ENCODE data around the gene MYCT1. TPM values are rescaled to one million over a fixed set of nuclear protein-coding genes. Genes with fewer than 3 reads are reported as not detected.
"Not testable (repeated sequence)": the region's sequence is repeated elsewhere in the genome, so short reads cannot be mapped to it uniquely, and the experiment has no call there.

MYCT1 gene
- total RNA-seq, 2 donors from 2014 or later = 3.9 to 4.6 TPM

- Histone ChIP-seq H3K27ac (no peak overlapping the region), H3K4me3 (no peak overlapping the region), H3K4me1 (no peaks in the 10 kb centered on the region), H3K27me3 (no peaks in the 10 kb centered on the region), H3K9me3 (no peaks in the 10 kb centered on the region), H3K36me3 (replicated peaks in 1 of 2; ENCODE audit: insufficient read depth in 1 of 2, low read depth in 2 of 2) (no peaks in the 10 kb centered on the region)
- TF ChIP-seq POLR2A (IDR thresholded peaks at IDR 0.05) = no peak
- no peak for TF ChIP-seq CTCF (IDR thresholded peaks at IDR 0.05)
- WGBS, 2 donors = 28 to 41% methylated on average over 4 of the region's 4 CpGs
- intact Hi-C loops (cut with DNase I) = no loop called here
- no peak for DNase-seq
- no peak for ATAC-seq
These were observed 26.5 kb upstream of the MYCT1 start for GRCh38 chr6:152671171-152671570.

- no peaks in the 10 kb centered on the region for H3K9me3 ChIP-seq
- no peaks in the 10 kb centered on the region for H3K4me1 ChIP-seq
- TF ChIP-seq CTCF (IDR thresholded peaks at IDR 0.05) (no peak), POLR2A (IDR thresholded peaks at IDR 0.05) (no peak)
- no peaks in the 10 kb centered on the region for H3K27me3 ChIP-seq
- ATAC-seq (no peak), DNase-seq (no peak)
- intact Hi-C loops (cut with DNase I) = no loop called here
- H3K4me3 ChIP-seq = no peak overlapping the region
- H3K36me3 ChIP-seq (replicated peaks in 1 of 2; ENCODE audit: insufficient read depth in 1 of 2, low read depth in 2 of 2) = no peaks in the 10 kb centered on the region
- H3K27ac ChIP-seq = no peak overlapping the region
These were observed 24.5 kb upstream of the MYCT1 start for GRCh38 chr6:152673236-152673635.

GRCh38 chr6:152680151-152680550, 17.5 kb upstream of the MYCT1 start:
- Histone ChIP-seq H3K27me3 (no peaks in the 10 kb centered on the region), H3K36me3 (replicated peaks in 1 of 2; ENCODE audit: insufficient read depth in 1 of 2, low read depth in 2 of 2) (no peaks in the 10 kb centered on the region), H3K9me3 (no peaks in the 10 kb centered on the region), H3K4me1 (no peaks in the 10 kb centered on the region), H3K27ac (no peak overlapping the region), H3K4me3 (no peak overlapping the region)
- ATAC-seq = no peak
- intact Hi-C loops (cut with DNase I) = no loop called here
- no peak for DNase-seq
- no peak for TF ChIP-seq POLR2A (IDR thresholded peaks at IDR 0.05)
- 67 to 79% methylated on average over 1 of the region's 1 CpG for WGBS, 2 donors

GRCh38 chr6:152680879-152681517, 16.7 kb upstream of the MYCT1 start:
- Histone ChIP-seq H3K4me3 (no peak overlapping the region), H3K27me3 (no peaks in the 10 kb centered on the region), H3K9me3 (no peaks in the 10 kb centered on the region), H3K36me3 (replicated peaks in 1 of 2; ENCODE audit: insufficient read depth in 1 of 2, low read depth in 2 of 2) (no peaks in the 10 kb centered on the region), H3K27ac (no peak overlapping the region), H3K4me1 (no peaks in the 10 kb centered on the region)
- WGBS, 2 donors = 8 to 13% methylated on average over 3 of the region's 3 CpGs
- TF ChIP-seq CTCF (IDR thresholded peaks at IDR 0.05) (no peak), POLR2A (IDR thresholded peaks at IDR 0.05) (no peak)
- intact Hi-C loops (cut with DNase I) = no loop called here
- ATAC-seq = no peak
- no peak for DNase-seq

GRCh38 chr6:152682141-152682540, 15.6 kb upstream of the MYCT1 start:
- Histone ChIP-seq H3K36me3 (replicated peaks in 1 of 2; ENCODE audit: insufficient read depth in 1 of 2, low read depth in 2 of 2) (no peaks in the 10 kb centered on the region), H3K4me1 (no peaks in the 10 kb centered on the region), H3K9me3 (no peaks in the 10 kb centered on the region), H3K27ac (no peak overlapping the region), H3K4me3 (no peak overlapping the region), H3K27me3 (no peaks in the 10 kb centered on the region)
- no peak for ATAC-seq
- no peak for DNase-seq
- intact Hi-C loops (cut with DNase I) = no loop called here
- TF ChIP-seq CTCF (IDR thresholded peaks at IDR 0.05) (no peak), POLR2A (IDR thresholded peaks at IDR 0.05) (no peak)
- 22 to 28% methylated on average over 8 of the region's 8 CpGs for WGBS, 2 donors

- H3K4me3 ChIP-seq; DNase-seq; H3K4me1 ChIP-seq; H3K36me3 ChIP-seq (replicated peaks in 1 of 2; ENCODE audit: insufficient read depth in 1 of 2, low read depth in 2 of 2); ATAC-seq; H3K27ac ChIP-seq; H3K9me3 ChIP-seq; H3K27me3 ChIP-seq; intact Hi-C loops (cut with DNase I): not testable (repeated sequence)
- 33 to 37% methylated on average over 8 of the region's 8 CpGs for WGBS, 2 donors
These were observed 14.8 kb upstream of the MYCT1 start for GRCh38 chr6:152682935-152683334.

Measured in body of pancreas (tissue), 4 donors.